K562 (cell line): ENCODE measurements around the gene PHYHD1. TPM values are rescaled to one million over a fixed set of nuclear protein-coding genes. Genes with fewer than 3 reads are reported as not detected.

Experiments
- CBFA2T3 ChIP-seq: fragments of 450-650 bp; IDR thresholded peaks from 2 replicates; pipeline ENCODE4 v1.6.1; 2017
- CBFB ChIP-seq: sonication (generic); formaldehyde crosslinking; IDR thresholded peaks from 2 replicates; pipeline ENCODE4 v1.4.0; 2020; ENCODE audit warnings: mild to moderate bottlenecking, missing genetic modification reagents
- CREB3L1 ChIP-seq: fragments of 450-650 bp; IDR thresholded peaks from 2 replicates; pipeline ENCODE4 v1.6.1; 2014; ENCODE audit warnings: low read depth, mild to moderate bottlenecking, moderate library complexity, borderline replicate concordance
- CTBP1 ChIP-seq: fragments of 450-650 bp; IDR thresholded peaks from 2 replicates; pipeline ENCODE4 v1.6.1; 2016; ENCODE audit warnings: borderline replicate concordance
- FOXP4 ChIP-seq: sonication (generic); formaldehyde crosslinking; IDR thresholded peaks from 2 replicates; pipeline ENCODE4 v1.8.0; 2022; ENCODE audit warnings: mild to moderate bottlenecking, missing genetic modification reagents, borderline replicate concordance
- GABPB1 ChIP-seq: sonication (generic); formaldehyde crosslinking; IDR thresholded peaks from 2 replicates; pipeline ENCODE4 v1.8.0; 2022; ENCODE audit warnings: mild to moderate bottlenecking, missing genetic modification reagents
- HMG20B ChIP-seq: fragments of 250-450 bp; sonication (Bioruptor Pico); IDR thresholded peaks from 2 replicates; pipeline ENCODE4 v1.5.0; 2021; ENCODE audit warnings: mild to moderate bottlenecking
- LEF1 ChIP-seq: fragments of 450-650 bp; IDR thresholded peaks from 2 replicates; pipeline ENCODE4 v1.6.1; 2016; ENCODE audit warnings: mild to moderate bottlenecking
- MAX ChIP-seq: sonication (generic); formaldehyde crosslinking; IDR thresholded peaks from 2 replicates; pipeline ENCODE4 v1.9.0; 2022; ENCODE audit warnings: mild to moderate bottlenecking, missing genetic modification reagents
- NFE2 ChIP-seq: IDR thresholded peaks from 2 replicates; pipeline ENCODE4 v1.6.1; 2014; ENCODE audit warnings: antibody characterized with exemption, low read depth
- NKRF ChIP-seq: fragments of 450-650 bp; IDR thresholded peaks from 2 replicates; pipeline ENCODE4 v1.6.1; 2016; ENCODE audit warnings: borderline replicate concordance
- NRF1 ChIP-seq, 2 experiments: fragments of 450-650 bp; IDR thresholded peaks in 1 of 2; conservative IDR thresholded peaks in 1 of 2; 2 replicates each; pipeline ENCODE4 v1.6.1; 2014; ENCODE audit warnings: mild to moderate bottlenecking in 2 of 2
- PATZ1 ChIP-seq: fragments of 250-450 bp; sonication (Bioruptor Pico); IDR thresholded peaks from 2 replicates; pipeline ENCODE4 v1.5.0; 2020; ENCODE audit warnings: mild to moderate bottlenecking, borderline replicate concordance
- POLR2B ChIP-seq: fragments of 450-650 bp; IDR thresholded peaks from 2 replicates; pipeline ENCODE4 v1.6.1; 2018; ENCODE audit warnings: low read depth; ENCODE audit not compliant: partially characterized antibody
- SMAD3 ChIP-seq: fragments of 450-650 bp; formaldehyde crosslinking; conservative IDR thresholded peaks from 2 replicates; pipeline ENCODE4 v1.4.0; 2020; ENCODE audit warnings: mild to moderate bottlenecking
- SMAD4 ChIP-seq: fragments of 250-450 bp; sonication (Bioruptor Pico); conservative IDR thresholded peaks from 2 replicates; pipeline ENCODE4 v1.8.0; 2021; ENCODE audit warnings: inconsistent platforms, mild to moderate bottlenecking, moderate library complexity
- SMARCE1 ChIP-seq: fragments of 450-650 bp; IDR thresholded peaks from 2 replicates; pipeline ENCODE4 v1.7.1; 2016; ENCODE audit warnings: mild to moderate bottlenecking
- ZNF174 ChIP-seq: fragments of 250-450 bp; sonication (Bioruptor Pico); IDR thresholded peaks from 2 replicates; pipeline ENCODE4 v1.4.0; 2020; ENCODE audit warnings: mild to moderate bottlenecking
- ZNF232 ChIP-seq: sonication (generic); formaldehyde crosslinking; IDR thresholded peaks from 2 replicates; pipeline ENCODE4 v1.8.0; 2022; ENCODE audit warnings: mild to moderate bottlenecking, missing genetic modification reagents
- ZNF311 ChIP-seq: fragments of 250-450 bp; sonication (Bioruptor Pico); IDR thresholded peaks from 2 replicates; pipeline ENCODE4 v1.4.0; 2020; ENCODE audit warnings: mild to moderate bottlenecking, moderate library complexity
- polyA plus RNA-seq, 8 experiments: library from polyadenylated mRNA; depleted of rRNA in 4 of 8; stranded (reverse) in 5 of 8; unstranded in 3 of 8; fragments of >200 nt; fragmentation: Nextera tagmentation in 2 of 8; fragmentation: Illumina TruSeq in 1 of 8; extraction: Ambion mirVana in 2 of 8; extraction: Trizol in 1 of 8; gene quantifications; 2 replicates each; pipeline versions ENCODE4 v1.2.1 to v1.2.3, GENCODE V29; 2011 to 2014; ENCODE audit warnings: inconsistent platforms in 1 of 8, missing spikeins in 1 of 8
- total RNA-seq, 7 experiments: library from RNA; depleted of rRNA in 6 of 7; stranded (reverse); fragments of >200 nt in 6 of 7; fragmentation: Illumina TruSeq in 2 of 7; extraction: Trizol in 2 of 7; gene quantifications; 2 replicates each; pipeline versions ENCODE4 v1.2.1 to v1.2.3, GENCODE V29; 2011 to 2021; ENCODE audit warnings: low replicate concordance in 1 of 7

Gene PHYHD1
- total and polyA plus RNA-seq, 9 of the 15 experiments (the other 6 are each of a cell fraction or from before 2014, with no cell fraction given) = 0.36 to 1.3 (median 0.80) TPM

GRCh38 chr9:128947527-128948301 is 26.9 kb downstream of the PHYHD1 start, which contains the start of the genes DOLK and NUP188 (continued):
- TF ChIP-seq SMAD4 (peak; percentile 74; the same call in 1 of the 2 replicates), NRF1 (conservative IDR thresholded peaks at IDR 0.05 in 1 of 2, IDR thresholded peaks at IDR 0.05 in 1 of 2) (peak; percentile 46 to 47; a peak in 3 of 4 replicates), FOXP4 (0 out of 2 replicates have a peak, but pooled peaks have one; percentile 10), NFE2 (0 out of 2 replicates have a peak, but pooled peaks have one; percentile 7), CTBP1 (peak; percentile 82), NKRF (0 out of 2 replicates have a peak, but pooled peaks have one; percentile 79), PATZ1 (CRISPR knock-in tag) (no peak), ZNF174 (CRISPR knock-in tag) (no peak), CBFB (CRISPR knock-in tag) (peak; percentile 75; the same call in 1 of the 2 replicates), HMG20B (CRISPR knock-in tag) (no peak), ZNF311 (no peak), MAX (CRISPR knock-in tag) (peak; percentile 90), CREB3L1 (peak; percentile 16; the same call in 1 of the 2 replicates), LEF1 (no peak), GABPB1 (CRISPR knock-in tag) (peak; percentile 80), CBFA2T3 (peak; percentile 12; the same call in 1 of the 2 replicates), POLR2B (peak; percentile 90), ZNF232 (0 out of 2 replicates have a peak, but pooled peaks have one; percentile 44), SMAD3 (CRISPR knock-in tag) (0 out of 2 replicates have a peak, but pooled peaks have one; percentile 9), SMARCE1 (no peak)
